GM18951 (cell line): Measurements from ENCODE around the gene PPP1CA.
A peak's percentile ranks its signal among the peaks of the same experiment; 100 is the strongest.
"Not testable (repeated sequence)": the region's sequence is repeated elsewhere in the genome, so short reads cannot be mapped to it uniquely, and the experiment has no call there.

Experiments used
- POLR2A ChIP-seq: IDR thresholded peaks from 4 replicates; pipeline ENCODE4 v1.6.1; 2011; ENCODE audit warnings: mild to moderate bottlenecking; ENCODE audit not compliant: insufficient read length, insufficient read depth; ENCODE audit errors: extremely low read depth
- in situ Hi-C: fragments of 300-500 bp; cut with MboI; formaldehyde crosslinking; loops from one replicate; pipeline ENCODE4 v1.12.0; 2022; ENCODE audit warnings: low sequenced_read_pairs, mixed read lengths, inconsistent platforms; ENCODE audit not compliant: unreplicated experiment

PPP1CA gene

GRCh38 chr11:67429722-67430121, 28.1 kb upstream of the PPP1CA start:
- no peak for TF ChIP-seq POLR2A
- in situ Hi-C loops: no loop called here

- in situ Hi-C loops: no loop called here
- TF ChIP-seq POLR2A: no peak
Measured at GRCh38 chr11:67429038-67429668, 27.5 kb upstream of the PPP1CA start.

- in situ Hi-C loops: no loop called here
- TF ChIP-seq POLR2A: peak; percentile 94
Measured at GRCh38 chr11:67428052-67429001, 26.7 kb upstream of the PPP1CA start, which contains the start of gene RPS6KB2. Gene RPS6KB2, plus strand, starts transcription at chr11:67428494. Its CDS starts 52 bp downstream, at chr11:67428546.

GRCh38 chr11:67427364-67427859, 25.8 kb upstream of the PPP1CA start:
- in situ Hi-C loops: not testable (repeated sequence)

- no peak for TF ChIP-seq POLR2A
- in situ Hi-C loops: no loop called here
Measured at GRCh38 chr11:67423891-67424613, 22.4 kb upstream of the PPP1CA start.

GRCh38 chr11:67423466-67423865, 21.8 kb upstream of the PPP1CA start:
- in situ Hi-C loops: no loop called here
- no peak for TF ChIP-seq POLR2A

GRCh38 chr11:67422891-67423290, 21.2 kb upstream of the PPP1CA start:
- in situ Hi-C loops: no loop called here
- TF ChIP-seq POLR2A: no peak

- in situ Hi-C loops: no loop called here
- no peak for TF ChIP-seq POLR2A
Measured at GRCh38 chr11:67421430-67422031, 19.9 kb upstream of the PPP1CA start.

- TF ChIP-seq POLR2A: peak; percentile 67
Measured at GRCh38 chr11:67420646-67421429, 19.2 kb upstream of the PPP1CA start.

GRCh38 chr11:67420147-67420645, 18.5 kb upstream of the PPP1CA start:
- no peak for TF ChIP-seq POLR2A
- in situ Hi-C loops: no loop called here

More at GRCh38 chr11:67420646-67421429, 19.2 kb upstream of the PPP1CA start:
- in situ Hi-C loops: no loop called here

- no peak for TF ChIP-seq POLR2A
- in situ Hi-C loops: no loop called here
Measured at GRCh38 chr11:67419325-67420049, 17.8 kb upstream of the PPP1CA start.

- TF ChIP-seq POLR2A: no peak
- in situ Hi-C loops: no loop called here
Measured at GRCh38 chr11:67418476-67419281, 17.0 kb upstream of the PPP1CA start.
